HG03378 (cell line): ENCODE data around the gene FAM47E.

Source experiments
- ATAC-seq: cut with Tn5 transposase; IDR thresholded peaks from one replicate; pipeline ENCODE4 v1.9.1; 2021; ENCODE audit warnings: mild to moderate bottlenecking, moderate library complexity; ENCODE audit not compliant: unreplicated experiment

The FAM47E gene, protein sequence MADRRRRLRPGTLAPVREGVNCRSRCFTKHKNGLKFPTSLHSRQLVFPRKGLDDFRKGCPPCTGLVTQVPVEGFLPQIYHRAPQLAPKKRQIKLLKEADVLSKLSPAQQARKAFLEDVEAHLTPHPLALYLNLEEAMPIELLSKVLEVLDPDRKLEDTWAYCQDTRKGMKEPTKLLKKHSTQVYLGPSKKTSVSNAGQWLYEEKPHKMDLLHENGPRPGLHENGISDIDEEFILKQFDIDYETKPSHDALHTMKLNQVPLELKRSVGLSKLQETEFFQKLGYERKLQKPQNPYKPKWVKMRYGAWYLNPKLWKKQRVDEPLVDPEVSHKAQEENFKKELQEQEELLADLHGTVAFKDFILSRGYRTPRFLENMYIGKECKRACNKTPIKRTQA

DNA sequence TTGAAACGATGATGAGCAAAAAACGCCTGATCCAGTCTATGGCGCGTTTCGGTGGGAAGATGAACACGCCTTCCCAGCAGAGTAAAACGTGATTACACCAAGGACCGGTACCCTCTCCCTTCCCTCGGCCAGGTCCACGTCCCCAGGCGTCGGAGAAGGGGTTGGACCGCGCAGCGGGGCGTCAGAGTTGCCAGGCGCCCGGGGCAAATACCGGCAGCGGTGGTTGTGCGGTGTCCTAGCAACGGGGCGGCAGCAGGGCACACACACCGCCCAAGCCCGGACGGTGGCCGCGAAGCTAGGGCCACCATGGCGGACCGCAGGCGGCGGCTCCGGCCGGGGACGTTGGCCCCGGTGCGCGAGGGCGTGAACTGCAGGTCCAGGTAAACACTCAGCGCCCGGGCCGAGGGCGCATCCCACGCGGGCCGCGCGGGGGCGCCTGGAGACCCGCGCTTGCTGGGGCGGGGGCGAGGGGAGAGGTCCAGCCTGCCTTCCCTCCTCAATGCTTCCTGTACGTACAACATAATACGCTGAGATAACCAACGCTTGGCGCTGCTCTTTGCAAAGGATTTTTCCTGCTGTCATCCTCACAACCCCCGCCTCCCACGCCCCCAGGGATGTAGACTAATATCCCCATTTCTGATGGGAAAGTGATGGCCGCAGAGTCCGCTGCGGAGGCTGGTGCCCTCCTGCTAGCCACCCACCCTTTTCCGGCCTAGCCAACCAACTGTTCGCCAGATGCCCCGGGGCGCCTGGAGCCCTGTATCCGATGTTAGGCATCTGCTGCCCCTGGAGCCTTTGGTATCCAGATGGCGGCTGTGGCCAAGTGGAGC, at the start of gene FAM47E:
Gene FAM47E, plus strand, starts transcription at position 281 of the 830 bp plus-strand sequence. Its CDS starts 26 bp downstream, at position 307.
- ATAC-seq: no peak

DNA sequence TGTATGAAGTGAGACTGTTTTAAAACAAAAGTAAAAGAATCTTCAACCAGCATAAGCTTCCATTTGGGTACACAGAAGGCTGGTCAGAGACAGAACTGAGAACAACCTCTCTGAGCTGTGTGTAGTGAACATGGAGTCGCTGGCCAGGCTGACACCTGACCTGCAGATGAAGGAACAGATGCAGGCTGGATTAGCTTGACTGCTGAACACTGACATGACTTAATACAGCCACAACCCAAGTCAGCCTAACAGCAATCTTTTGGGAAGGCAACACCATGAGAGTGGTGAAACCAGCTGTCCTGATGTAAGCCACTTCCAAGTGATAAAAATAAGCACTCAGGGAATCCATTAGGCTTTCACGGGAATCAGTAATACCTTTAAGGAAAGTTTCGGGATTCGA, 48.0 kb upstream of the FAM47E start:
- no peak for ATAC-seq

DNA sequence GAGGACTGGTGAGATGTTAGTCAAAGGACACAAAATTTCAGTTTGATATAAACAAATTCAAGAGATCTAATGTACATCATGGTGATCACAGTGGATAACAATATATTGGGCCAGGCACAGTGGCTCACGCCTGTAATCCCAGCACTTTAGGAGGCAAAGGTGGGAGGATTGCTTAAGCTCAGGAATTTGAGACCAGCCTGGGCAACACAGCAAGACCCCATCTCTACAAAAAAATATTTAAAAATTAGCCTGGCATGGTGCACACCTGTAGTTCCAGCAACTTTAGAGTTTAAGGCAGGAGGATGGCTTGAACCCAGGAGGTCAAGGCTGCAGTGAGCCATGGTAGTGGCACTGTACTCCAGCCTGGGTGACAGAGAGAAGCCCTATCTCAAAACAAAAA, 46.6 kb upstream of the FAM47E start:
- no peak for ATAC-seq

DNA sequence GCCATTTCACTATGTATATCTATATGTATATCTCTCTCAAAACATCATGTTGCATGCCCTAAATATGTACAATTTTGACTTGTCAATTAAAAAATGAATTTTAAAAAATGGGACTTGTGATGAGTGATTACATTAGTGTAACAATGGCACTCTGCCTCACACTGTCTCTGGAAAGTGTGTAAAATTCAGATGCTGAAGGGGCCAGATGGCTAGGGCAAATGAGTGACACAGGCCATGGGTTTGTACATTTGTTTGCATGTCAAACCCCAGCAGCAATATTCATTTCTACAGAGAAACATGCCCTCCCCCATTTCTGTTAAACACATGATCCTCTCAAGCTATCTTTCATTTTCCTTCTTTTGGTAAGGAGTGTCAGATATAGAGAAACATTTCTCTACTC, 46.0 kb upstream of the FAM47E start:
- ATAC-seq: no peak

DNA sequence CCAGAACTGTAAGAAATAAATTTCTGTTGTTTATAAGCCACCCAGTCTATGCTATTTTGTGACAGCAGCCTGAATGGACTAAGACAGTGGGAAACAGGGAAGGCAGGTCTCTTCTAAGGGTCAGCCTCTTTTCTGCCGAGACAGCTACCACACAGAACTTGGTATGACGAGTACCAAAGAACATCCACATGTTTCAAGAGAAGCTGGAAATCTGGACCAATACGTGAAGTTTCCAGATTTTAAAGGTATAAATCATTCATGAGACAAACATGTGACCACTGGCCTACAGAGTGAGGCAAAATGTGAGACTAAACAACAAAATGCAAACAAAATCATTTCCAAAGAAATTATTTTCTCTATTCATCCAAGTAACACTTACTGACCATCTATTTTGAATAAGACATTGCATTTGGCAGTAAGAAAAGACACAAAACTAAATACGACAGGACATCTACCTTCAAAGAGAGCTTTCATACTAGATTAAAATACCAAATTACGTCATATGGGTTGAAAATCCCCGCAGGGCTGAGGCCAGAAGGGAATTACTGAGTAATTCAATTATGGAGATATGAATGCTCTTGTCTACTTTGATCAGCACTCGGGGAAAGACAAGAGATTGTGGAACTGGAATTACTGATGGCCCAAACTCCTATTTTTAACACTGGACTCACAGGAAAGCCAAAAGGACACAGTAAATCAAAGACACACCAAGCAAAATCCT, 45.1 kb upstream of the FAM47E start:
- ATAC-seq: no peak

DNA sequence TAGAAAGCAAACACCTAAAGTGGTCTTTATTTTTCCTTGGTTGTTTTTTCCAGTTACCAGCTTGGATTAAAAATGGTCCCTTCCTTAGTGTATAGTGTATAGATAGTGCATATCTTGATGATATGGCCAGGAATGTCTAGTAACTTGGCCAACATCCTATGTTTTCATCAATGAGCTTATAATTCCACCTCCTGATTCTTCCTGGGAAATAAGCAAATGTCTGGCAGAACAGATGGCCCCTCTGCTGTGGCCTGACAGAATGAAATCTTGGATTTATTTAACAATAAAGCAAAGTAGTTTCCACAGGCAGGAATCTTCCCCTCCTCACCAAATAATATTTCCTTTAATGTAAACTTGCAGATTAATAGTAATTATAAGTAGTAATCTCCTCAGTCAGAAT, 44.0 kb upstream of the FAM47E start:
- ATAC-seq: no peak

DNA sequence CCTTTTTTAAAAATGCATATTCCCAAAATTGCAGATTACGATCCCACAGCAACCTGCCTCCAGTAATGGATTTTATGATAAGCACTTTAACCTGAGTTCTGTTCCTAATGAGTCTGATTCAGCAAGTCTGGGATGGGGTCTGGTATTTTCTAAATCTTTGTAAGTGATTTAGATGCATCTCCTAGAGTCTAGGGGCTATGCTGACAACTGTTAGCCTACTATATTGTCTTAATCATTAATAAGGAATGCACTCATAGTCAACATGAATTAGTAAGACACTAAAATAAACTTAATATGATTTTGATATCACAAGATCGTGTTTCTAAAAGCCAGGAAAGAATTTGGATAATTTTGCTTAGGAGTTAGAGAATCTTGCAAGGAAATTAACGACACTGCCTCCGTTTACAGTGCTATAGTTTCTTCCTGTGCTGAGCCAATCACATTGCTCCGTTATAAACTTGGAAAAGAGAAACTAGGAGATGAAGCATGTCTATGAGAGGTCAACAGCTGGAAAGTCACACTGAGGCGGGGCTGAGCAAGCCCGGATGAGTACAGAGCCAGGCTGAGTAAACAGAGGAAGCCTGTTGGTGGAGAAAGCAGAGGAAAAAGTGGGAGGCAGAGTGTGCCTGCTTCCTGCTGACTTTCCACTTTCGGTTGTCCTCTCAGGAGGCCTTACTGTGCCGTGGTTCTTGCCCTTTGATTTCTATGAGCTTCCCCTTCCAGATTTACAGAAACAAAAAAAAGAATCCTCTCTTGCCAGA, 43.3 kb upstream of the FAM47E start:
- ATAC-seq: no peak

DNA sequence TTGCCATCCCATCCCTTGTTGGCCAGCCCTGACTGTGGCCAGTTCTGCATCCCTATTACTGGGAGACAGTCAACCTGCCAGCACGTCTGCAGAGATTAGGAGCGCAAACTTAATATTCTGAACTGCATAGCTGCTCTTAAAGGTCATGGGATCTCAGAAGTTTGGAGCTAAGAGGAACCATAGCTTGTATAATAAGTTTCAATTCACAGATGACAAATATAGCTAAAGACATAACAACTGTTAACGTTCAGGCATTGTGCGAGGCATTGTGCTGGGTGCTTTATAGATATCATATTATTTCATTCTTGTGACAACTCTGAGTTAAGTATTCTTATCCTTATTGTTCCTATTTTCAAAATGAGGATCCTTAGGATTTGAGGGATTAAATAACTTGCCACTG, 41.6 kb upstream of the FAM47E start:
- no peak for ATAC-seq

DNA sequence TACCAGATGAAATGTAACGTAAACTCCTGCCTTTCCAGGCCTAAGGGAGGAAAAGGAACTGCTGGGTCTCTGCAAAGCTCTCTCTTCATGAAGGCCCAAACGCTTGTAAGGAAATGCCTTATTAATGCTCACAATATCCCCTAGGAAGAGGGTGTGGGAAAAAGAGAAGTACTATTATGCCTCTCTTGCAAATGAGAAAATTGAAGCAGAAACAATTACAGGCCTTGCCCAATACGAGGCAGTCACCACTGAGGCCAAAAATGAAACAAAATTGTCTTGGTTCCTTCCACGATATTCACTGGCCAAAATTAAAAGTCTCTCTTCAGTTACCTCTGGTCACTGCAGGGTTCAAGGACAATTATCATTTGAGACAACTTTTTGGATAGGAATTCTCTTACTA, 41.1 kb upstream of the FAM47E start:
- ATAC-seq: no peak

DNA sequence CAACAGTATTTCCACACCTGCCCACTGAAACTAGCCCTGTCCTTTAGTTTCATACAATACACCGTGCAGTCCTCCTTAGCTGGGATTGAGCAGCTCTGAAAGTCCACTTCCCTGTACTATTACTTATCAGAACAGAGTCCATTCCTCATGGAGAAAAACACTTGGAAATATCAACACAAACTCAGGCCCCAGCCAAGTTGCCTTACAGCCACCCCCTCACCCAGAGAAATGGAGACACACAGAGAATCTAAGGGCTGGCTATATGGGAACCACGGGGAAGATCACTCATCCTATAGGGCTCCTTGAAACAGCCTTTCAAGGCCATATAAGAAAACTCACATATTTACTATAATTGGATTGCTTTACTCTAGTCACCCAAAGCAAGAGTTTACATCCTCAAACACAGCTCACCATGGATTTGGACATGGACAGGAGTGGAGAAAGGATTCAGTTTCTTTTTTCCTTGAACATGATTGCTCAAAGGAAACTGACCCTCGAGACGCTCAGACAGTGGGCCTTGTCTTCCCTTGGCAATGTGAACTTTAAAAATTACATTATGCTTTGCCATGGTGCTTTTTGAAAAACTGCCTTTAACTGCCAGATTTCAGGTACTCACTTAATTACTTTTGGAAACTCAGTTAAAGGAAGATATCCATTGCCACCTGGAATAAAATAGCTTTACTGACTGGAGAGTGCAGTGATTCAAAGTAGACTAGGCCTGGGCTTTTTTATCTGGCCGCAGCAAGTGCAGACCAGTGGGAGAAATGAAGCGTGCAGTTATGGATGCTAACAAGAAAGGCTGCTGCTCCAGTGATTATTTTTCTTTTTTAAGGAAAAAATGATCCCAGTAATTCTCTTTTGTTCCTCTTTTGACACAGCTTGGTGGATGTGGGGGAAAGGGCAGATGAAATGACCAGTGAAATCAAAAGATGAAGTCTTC, 39.5 kb upstream of the FAM47E start:
- ATAC-seq: no peak

DNA sequence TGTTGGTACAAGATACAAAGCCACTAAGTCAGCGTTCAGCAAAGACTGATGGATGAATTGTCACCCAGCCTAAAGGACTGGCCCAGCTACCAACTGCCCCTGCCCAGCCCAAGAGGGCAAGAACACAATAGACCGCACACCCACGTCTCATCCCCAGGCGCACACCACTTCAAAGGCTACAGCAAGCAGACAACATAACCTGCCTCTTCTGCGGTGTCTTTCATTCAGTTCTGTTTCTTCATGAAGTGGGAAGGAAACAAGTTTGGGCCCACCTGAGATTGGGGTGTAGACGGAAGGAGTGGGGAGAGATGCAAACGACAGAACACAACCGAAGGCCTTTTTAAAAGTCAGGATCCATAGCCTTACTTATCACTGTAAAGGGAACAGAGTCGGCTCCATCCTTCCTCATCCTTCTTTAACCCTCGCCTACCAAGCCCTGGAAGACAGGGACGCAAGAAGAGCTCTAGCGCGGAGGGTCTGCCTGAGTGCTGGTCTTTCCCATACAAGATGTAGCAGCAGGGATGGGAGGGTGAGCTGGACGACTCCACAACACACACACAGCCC, 38.6 kb upstream of the FAM47E start:
- ATAC-seq: no peak

DNA sequence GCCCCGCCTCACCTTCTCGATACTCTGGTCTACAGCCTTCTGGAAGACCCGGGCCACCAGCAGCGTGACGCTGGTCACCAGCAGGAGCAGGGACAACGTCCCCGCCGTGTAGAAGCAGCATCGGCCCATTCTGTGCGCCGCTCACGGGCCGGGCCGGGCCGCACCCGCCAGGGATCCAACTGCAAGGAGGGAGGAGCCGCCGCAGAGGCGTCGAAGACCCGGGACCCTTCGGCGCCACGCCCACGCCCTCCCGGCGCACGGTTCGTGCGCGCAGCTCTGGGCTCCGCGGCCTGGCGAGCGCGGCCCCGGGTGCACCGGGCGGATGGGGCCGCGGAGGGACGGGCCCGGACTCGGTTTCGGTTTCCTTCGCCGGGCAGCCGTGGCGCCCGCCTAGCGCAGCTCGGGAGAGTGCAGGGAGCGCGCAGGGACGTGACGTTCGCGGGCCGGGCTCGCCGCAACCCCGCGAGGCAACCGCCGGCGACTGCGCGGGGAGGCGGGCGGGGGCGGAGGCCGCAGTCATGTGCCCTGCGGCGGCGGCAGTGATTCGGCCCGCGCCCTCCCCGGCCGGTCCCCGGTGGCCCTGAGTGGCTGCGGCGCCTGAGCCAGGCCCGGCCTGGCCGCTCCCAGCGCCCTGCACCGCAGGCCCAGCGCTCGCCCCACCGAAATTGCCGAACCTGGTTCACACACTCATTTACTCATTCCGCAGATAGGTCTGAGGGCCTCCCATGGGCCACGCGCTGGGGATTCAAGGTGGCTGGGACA, 37.9 kb upstream of the FAM47E start, which contains the start of gene SCARB2:
Gene SCARB2, minus strand, starts transcription at position 410 of the 762 bp plus-strand sequence. Its CDS starts 281 bp downstream, at position 129.
- peak; percentile 62 for ATAC-seq

DNA sequence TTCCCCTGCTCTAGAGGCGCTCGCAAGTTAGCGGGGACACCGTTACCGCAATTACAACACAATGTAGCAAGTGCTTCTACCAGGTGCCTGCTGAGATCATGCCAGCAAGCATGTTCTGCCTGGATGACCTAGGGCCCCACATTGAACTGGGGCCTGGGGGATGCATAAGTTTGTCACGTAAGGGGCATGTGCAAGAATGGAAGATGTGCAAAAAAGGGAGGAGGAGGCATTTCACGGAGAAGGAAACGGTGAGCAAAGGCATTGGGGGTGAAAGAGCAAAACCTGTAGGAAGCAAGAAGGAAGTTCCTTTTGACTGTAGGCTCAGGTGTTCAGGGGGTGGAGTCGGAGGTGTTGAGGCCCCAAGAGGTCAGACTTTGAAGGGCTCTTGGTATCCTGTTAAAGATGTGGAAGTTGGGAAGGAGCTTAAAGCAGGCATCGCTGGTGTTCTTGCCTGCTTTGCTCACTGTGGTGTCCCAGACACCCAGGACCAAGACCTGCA, 37.3 kb upstream of the FAM47E start:
- no peak for ATAC-seq

DNA sequence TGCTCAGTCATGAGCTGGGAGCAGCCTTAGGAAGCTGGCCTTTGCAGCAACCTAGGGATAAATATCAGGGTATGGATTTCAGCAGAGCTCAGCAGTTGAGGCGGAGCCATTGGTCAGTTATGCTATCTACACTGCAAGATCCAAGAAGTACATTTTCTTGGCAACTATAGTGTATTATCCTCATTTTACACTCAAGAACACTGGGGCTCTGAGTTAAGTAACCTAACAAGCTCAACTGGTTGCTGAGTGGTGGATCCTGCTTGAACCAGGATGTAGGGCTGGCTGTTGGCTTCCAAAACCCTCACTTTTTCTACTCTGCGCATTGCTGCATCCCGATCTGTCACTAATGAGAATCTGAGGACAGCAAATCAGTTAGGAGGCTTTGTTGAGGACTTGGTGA, 36.4 kb upstream of the FAM47E start:
- no peak for ATAC-seq

DNA sequence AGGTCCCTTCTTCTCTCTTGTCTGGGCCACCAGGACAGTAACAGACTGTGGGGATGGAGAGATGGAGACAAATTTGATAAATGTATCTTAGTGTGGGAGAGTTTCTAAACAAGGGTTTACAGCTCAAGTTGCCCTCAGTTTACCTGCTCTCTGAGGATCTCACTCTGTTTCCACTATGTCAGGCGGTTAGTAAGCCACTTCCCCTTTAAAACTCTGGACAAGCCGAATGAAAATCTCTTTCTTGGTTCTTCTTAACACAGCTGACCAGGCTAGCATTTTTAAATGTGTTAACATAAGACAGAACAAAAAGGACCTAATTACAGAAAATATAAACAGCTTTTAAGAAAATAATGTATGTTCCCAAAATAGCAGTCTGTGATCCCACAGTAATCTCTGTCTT, 35.0 kb upstream of the FAM47E start:
- no peak for ATAC-seq

DNA sequence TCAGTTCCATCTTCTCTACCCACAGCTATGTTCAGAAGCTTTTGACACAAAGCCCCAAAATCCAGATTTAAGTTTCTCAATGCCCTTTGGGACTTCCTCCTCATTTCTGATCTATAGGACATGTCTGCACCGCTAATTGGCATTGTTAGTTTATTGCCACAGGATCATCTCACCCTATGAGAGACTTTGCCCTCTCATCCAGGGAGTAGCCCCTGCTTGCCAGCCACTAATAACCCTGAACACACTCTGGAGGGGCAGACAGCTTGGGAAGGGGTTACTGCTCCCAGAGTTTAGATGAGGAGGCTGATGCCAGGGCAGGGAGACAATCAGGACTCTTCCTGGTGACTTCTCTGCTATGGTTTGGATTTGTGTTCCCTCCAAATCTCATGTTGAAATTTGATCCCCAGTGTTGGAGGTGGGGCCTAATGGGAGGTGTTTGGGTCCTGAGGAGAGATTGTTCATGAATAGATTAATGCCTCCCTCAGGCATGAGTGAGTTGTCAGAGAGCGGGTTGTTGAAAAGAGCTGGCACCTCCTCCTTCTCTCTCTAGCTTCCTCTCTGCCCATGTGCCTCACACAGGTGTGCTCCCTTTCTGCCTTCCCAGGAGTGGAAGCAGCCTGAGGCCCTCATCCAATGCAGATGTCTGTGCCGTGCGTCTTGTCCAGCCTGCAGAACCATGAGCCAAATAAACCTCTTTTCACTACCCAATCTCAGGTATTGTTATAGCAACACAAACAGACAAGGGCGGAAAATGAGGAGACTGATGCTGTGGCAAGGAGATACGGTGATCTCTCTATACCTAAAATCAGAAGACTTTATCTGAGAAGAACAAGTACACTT, 34.3 kb upstream of the FAM47E start:
- ATAC-seq: no peak

DNA sequence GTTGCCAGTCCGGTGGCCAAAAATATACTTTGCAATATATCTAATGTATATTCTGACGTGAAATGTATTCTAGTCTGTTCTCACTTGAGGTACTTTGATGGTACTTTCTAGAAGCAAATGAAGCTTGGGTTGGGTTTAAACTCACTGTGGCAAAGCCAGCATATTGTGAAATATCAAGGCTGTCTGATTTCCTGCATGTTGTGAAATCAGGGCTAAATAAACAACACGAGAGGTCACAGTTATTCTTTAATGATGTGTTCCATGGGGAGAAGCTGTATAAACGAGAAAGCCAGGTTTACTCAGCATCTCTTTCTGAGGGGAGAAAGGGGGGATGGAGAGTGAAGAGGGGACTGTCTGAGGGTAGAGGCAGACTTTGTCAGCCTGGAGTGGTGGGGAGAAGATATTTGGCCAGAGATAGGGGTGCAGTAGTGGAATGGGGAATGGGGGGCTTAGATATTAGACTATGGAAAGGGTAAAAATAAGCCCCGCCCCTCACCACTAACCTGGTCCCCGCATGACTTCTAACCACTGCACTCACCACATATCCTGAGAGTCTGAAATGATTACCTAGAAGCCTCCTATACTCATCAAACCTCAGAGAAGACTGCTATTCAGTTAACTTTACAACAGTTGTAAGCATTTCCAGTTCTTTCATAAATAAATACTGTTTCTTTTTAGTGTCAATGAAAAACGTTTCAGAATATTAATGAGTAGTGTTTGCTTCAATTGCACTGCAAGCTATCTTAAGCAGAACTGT, 32.0 kb upstream of the FAM47E start:
- ATAC-seq: no peak
